Stimulated activated CD4-positive, alpha-beta T cell treated with anti-CD3 and anti-CD28 coated beads, TNF-alpha, amount 100 ng/mL, for 48 hours (primary cell): ENCODE results near the gene MCRIP1.
"Not testable (repeated sequence)": the region's sequence is repeated elsewhere in the genome, so short reads cannot be mapped to it uniquely, and the experiment has no call there.

ENCODE experiments used
- DNase-seq, 3 donors: peaks; one replicate each; pipeline ENCODE4 v3.0.0-alpha.2; 2020; ENCODE audit warnings: low read depth in 3 of 3

Gene MCRIP1

DNA sequence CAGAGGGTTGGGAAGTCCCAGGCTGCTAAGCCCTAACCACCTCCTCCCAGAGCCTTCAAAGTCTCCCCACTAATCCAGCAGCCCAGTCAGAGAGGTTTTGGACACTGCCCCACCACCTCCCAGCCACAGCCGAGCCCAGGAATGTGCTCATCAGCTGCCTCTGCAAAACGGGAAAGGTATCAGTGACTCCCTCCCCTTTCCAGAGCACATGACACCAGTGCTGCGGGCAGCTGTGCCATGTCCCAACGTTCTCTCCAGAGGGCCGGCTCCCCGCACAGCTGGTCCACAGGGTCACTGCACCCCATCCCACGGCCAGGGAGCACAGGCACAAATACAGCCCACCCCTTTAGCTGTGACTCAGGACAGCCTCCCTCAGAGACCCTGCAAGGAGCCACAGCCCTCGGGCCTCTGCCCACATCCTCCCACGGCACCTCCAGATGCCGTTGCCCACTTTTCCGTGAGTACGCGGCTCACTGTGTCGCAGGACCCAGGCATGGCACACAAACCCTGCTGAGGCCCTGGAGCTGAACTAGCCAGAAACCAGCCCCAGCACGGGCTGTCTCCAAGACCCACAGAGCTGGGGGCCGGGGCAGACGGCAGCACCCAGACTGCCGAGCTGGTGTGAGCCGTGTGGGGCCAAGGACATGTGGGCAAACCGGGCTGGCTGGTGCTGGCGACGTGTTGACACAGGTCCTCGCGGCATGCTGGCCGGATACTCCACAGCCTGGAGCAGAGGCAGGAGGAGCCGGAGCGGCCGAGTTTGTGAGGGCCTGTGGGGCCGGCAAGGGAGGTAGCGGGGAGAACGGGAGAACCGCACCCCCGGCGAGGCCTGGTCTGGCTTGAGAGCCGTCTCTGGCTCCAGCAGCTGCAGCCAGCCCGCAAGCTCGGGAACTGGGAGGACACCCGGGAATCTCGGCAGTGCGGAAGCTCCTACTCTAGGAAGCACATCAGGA is 8.0 kb upstream of the MCRIP1 start:
- DNase-seq: no peak

DNA sequence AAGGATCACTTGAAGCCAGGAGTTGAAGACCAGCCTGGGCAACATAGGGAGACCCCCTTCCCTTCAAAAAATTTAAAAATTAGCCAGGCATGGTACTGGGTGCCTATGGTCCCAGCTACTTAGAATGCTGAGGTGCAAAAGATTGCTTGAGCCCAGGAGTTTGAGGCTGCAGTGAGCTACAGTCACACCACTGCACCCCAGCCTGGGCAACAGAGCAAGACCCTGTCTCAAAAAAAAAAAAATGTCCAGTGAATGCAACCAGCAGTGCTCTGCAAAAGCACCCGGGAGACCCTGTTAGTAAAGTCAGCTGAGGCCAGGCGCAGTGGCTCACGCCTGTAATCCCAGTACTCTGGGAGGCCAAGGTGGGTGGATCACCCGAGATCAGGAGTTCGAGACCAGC is 7.0 kb upstream of the MCRIP1 start:
- not testable (repeated sequence) for DNase-seq

DNA sequence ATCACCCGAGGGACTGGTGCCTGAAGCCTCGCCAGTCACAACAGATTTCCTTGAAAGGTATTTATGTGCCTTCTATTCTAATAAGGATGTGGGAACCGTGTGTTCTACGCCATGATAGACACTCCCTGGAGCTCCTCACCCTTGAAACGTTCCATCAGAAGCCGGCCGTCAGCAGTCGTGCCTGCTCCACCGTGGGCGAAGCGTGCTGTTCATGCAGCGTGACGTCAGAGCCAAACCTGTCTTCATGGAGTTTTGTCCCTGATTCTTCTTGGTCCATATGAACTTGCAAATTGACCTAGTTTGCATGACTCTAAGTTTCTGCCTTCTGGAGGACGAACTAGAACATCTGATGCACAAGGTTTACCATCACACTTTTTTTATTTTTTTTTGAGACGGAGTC is 6.2 kb upstream of the MCRIP1 start:
- DNase-seq: no peak

DNA sequence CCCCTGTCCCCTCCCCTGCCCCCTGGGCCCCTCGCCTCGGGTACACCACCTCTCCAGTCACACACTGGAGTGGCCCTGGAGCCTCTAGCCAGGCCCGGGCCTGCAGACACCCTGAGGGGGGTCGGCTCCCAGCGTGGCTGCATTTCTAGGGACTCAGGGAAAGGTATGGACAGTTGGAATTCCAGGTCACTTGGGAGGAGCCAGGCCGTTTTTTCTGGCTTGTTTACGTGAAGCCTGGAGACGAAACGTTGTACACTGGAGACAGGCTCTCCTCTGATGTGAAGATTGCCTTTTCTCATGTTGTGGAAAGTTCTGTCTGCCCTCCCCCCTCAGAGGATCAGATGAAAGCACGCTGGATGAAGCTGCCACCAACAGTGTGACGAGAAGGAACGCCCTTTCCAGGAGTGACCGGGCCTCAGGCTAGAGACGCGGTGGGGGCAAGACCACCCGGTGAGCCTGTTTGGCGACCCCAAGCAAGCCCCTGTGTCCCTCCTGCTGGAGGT is 5.7 kb upstream of the MCRIP1 start:
- no peak for DNase-seq

DNA sequence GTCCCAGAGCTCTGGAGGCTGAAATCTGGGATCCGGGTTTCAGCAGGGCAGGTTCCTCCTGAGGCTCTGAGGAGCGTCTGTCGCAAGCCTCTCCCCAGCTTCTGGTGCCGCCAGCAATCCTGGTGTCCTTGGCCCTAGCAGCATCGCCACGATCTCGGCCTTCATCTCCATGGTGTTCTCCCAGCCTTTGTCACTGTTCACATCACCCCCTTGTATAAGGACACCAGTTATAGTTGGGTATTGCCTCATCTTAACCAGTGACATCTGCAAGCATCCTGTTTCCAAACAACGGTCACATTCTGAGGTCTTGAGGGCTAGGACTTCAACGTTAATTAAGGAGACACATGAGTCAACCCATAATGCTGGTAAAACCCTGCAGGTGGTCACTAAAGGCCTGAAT is 4.5 kb upstream of the MCRIP1 start:
- DNase-seq: no peak

DNA sequence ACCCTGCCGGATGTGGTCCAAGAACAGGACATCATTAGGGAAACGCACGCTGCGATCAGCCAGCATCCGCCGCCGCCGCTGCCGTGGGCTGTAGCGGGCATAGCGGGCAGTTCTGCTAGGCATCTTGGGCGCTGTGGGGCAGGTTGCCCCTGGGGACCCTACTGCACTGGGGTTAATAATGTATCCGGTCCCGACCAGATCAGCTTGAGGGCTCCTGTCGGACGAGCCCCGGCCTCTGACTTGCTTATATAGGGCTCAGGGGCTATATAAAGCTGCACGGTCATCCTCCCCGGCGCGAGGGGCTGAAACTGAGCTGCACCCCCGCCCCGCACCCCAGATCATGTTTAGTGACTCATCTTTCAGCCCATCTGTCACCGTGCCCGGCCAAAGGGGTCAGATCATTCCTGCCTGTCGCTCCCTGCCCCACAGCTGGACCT is 1.8 kb upstream of the MCRIP1 start, which contains the start of gene PPP1R27:
Gene PPP1R27, minus strand, starts transcription at position 220 of the 437 bp plus-strand sequence. Its CDS starts 97 bp downstream, at position 123.
- DNase-seq: no peak

DNA sequence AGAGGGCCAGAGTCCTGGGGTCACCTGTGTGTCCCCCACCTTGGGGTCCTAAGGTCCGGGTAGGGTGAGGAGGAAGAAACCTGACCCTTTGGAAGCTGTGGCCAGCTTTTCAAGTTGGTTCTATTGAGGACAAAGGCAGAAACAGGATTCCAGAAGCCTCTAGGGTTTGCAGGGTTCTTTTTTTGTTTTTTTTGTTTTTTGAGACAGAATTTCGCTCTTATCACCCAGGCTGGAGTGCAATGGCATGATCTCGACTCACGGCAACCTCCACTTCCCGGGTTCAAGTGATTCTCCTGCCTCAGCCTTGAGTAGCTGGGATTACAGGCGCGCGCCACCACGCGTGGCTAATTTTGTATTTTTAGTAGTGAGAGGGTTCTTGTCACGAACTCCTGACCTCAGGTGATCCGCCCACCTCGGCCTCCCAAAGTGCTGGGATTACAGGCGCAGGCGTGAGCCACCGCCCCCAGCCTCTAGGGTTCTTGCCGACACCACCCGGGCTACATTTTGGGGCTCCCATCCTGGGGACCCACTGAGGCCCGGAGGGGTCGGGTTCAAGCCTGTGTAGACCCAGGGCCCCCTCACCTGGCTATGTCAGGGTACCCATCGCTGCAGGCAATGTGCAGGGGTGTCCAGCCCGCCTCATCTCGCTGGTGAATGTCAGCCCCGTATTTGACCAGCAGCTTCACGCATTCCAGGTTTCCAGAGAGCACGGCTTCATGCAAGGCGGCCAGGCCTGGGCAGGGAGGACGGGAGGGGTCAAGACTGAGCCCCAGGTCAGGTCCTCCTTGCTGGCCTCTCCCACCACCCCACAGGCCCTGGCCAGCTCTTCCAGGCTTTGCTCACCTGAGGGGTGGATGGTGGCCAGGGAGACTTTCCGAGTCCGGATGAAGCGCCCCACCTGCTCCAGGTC is 1.1 kb upstream of the MCRIP1 start:
- DNase-seq: no peak

DNA sequence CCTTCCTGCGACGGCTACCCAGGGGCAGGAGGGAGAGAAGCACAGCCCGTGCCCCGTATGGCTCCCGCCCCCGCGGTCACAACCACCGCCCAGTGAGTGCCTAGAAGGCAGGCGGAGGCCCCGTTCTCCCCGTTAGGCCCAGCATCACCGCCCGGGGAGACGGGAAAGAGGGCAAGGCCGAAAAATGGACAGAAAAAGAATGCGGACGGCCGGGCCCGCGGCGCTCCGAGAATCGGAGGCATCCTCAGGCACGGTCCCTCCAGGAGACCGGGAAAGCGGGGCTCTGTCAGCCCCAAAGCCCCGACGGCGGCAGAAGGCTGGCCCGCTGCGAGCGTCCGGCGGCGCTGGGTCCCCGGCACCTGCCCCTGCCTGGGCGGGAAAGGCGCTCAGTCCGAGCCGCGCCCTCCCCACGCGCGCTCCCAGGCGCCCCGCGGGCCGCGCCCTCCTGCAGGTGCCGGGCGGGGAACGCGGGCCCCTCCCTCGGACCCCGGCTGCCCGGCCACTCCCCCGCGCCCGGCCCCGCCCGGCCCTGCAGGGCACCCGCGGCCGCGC is 407 bp downstream of the MCRIP1 start:
- DNase-seq: peak; percentile 24 to 51 (median 35)

DNA sequence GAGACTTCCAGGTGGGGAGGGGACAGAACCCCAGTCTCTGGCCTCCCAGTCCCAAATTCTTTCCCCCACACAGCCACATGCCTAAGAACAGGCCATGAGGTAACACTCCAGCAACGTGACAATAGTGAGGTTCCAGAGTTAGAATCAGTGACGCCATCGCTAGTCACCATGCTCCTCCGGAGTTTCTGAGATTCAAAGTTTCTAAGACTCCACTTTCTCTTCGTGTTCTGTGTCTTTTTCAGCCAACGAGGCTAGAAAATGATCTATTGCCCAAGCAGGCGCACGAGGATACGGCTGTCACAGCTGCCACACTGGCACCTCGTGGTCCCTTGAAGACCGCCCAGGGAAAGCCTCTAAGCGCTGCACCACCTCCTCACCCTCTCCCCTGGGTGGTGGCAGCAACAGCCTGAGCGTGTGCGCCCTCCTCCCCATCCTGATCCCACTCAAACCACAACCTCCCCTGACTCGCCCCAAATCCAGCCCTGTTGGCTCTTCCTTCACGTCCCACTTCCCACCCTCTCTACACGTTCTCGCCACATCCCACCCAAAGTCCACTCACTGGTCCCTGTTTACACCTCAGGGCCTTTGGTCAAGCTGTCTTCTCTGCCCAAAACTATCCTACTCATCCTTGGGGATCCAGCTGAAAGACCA is 1.0 kb downstream of the MCRIP1 start:
- peak; percentile 20 to 44 (median 41) for DNase-seq

DNA sequence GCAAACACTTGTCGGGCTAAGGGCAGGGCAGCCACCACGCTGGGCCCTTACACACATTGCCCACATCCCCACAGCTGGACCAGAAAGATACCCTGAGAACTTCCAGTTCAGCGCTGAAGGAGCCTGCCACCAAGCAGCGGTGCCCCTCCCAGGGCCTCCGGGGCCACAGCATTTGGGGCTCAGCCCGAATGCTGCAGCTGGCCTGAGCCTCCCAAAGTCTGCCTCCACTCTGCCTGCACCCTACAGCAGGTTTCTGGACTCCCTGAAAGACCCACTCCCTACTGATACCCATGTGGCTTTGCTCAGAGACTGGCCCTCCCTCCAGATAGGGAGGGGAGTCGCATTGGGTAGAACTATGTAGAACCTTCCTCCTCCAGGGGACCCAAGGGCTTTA is 1.5 kb downstream of the MCRIP1 start:
- peak in 1 of 3 donors; percentile 14 for DNase-seq

DNA sequence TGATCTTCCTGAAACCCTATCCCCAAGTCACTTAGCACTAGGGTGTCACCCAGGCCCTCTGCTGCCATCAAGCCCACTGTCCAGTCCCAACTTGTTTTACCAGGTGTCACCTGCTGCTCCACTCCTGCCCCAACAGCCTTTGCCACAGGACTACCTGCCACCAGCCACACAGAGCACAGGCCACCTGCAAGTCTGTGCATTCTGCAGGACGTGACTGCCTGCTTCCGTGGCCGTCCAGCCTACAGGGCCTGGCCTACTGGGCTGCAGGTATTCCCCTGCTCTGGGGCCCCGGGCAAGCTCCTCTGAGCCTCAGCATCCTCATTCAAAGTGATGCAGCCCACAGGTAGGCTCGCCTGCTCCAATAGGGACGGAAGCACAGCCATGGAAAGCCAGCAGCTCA is 3.2 kb downstream of the MCRIP1 start:
- no peak for DNase-seq

DNA sequence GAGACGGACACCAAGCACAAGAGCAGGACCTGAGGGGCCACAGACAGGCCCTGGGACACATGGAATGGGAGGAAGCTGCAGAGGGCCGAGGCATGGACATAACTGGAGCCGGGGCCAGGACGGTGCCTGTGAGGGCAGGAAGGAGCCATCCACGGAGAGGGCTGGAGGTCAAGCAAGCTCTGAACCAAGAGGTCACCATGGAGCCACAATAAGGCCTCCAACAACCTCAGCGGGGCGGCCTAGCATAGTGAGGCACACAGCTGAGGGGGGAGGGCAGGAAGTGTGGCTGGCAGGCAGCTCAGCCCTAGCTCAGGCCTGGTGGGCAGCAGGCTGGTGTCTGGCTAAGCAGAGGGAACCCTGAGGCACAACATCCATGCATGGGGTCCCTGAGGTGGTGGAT is 4.4 kb downstream of the MCRIP1 start:
- DNase-seq: no peak

DNA sequence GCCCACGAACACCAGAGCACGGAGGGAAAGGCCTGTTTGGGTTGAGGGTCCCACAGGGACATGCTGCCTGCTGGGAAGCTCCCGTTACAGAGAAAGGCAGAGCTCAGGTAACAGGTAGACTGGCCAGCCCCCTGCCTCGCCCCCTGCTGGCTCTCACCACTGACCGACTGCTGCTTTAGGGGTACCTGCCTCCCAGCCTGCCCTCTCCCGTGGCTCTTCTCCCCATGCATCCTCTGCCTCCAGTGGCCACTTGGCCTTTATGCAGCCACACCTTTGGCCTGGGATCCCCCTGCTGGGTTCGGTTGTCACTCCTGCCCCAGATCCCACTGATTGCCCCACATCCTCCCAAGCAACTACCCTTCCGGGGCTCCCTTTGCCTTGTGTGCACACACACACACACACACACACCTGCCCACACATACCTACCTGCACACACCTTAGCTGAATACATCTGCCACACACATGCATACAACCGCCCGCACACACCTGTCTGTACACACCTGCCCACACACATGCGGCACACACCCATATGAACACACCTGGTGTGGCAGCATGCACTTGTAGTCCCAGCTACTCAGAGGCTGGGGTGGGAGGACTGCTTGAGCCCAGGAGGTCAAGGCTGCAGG is 7.1 kb downstream of the MCRIP1 start:
- DNase-seq: no peak

DNA sequence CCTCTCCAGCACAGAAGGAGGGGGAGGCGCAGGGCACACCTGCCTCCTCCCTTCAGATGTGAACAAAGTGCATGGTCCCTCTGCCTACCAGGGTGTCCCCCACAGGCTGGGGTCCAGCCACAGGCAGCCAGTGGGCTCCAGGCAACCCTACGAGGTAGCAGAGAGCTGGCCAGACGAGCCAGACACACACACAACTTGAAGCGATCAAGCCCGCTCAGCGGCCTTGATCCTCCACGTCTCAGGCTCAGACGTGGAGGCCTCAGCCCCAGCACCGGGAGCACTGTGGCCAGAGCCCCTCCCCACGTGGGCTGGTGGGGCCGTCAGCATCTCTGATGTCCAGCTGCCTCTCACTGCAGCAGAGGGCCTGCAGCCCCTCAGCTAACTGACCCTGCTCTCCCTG is 8.5 kb downstream of the MCRIP1 start:
- no peak for DNase-seq

DNA sequence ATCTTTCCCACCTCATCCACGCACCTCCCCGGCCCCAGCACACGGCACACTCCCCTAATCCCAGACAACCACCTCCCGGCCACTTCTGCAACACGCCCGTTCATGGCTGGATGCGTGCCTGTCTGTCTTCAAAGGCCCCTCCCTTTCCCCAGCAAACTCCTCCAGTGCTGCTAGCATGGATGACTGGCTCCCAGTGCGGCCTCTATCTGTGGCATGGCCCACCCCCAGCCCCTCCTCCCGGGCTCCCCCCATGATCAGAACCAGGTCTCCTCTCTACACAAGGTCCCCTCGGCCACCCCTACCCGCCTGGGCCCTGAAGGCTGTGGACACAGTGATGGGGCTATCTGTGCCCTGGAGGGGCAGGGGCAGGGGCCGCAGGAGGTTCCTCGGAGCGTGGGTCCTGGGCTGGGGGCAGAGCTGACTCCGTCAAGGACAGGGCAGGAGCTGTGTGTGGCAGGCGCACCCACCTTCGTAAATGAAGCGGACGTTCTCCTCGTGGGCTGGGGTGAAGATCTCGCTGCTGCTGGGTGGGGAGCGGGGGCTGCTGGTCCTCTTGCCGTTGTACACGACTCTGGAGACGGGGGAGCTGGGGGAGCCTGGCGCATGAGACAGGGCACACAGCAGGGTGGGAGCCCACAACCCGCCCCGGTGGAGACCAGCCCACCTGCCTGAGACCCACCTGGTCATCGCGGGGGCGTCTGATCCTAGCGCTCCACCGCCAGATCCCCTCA is 9.1 kb downstream of the MCRIP1 start:
- no peak for DNase-seq

DNA sequence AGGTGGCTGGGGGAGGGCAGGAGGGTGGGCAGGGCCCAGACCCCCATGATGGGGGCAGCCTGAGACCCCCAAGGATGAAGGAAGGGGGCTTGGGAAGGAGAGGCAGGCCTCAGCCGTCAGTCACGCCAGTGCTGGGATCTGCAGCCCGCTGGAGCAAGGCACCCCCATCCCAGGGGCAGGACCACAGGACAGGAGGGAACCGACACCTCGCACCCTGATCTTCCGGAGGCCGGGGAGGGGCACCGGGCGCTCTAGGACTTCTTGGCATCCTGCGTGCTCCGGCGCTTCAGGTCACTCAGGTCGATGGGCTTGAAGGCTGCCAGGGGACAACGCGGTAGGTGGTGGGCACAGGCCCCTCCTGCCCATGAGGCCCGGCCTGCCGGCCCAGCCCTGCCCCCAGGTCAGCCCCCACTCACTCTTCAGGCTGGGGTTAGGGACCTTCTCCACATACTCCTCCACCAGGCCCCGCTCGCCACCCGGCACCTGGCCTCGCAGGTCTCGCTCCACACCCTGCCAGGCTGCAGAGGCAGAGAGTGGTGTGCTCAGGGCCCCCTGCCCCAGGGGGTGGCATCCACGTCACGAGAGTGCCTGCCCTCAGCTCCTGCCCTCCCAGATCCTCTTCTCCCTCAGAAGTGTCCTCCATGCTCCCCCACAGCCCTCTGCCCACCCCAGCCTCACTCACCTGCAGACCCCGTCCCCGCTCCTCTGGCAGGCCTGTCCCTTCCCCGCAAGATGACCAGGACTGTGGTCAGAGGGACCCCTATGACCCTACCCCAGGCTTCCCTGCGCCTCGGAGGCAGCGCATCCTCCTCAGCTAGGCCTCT is 9.9 kb downstream of the MCRIP1 start:
- no peak for DNase-seq

DNA sequence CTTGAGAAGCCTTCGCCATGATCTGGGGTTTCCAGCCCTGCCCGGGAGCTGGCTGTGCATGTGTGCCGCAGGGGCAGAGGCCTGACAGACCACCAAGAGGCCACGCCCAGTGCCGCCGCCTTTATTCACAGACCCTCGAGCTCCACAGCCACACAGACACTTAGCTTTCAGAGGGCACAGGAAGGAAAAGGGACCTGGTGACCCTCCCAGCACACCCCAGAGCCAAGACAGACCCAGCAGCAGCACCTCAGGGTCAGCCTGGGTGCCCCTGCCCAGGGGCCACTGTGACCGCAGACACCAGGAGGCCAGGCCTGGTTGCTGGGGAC is 10.8 kb downstream of the MCRIP1 start:
- no peak for DNase-seq

DNA sequence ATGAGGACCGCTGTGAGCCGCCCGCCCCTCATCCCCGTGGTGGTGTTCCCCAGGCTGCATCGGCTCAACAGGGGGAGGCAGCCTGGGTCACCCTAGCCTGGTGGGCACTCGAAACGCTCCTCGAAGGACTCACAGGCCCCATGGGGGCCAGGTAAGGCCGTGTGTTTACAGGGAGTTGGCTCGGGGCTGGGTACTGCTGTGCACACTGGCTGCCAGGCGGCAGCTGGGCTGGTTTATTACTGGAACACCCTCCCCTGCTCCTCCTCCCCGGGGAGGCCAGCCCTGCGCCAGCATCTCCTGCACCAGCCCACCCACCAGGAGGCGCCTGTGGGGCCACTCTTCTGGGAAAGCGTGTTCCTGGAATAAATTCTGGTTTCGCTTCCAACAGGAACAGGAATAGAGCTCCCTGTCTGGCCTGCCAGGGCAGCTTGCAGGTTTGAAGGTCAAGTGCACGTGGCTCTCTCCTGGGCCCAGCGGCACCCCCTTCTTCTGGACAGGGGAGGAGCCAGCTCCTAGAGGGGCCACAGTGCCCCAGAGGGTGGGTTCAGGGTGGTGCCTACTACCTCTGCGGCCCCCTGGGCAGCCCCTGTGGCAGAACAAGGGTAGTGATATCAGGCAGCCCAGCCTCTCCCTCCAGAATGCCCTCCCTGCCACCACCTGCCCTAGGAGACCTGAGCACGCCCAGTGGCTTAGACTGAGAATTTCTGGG is 11.3 kb downstream of the MCRIP1 start:
- no peak for DNase-seq

DNA sequence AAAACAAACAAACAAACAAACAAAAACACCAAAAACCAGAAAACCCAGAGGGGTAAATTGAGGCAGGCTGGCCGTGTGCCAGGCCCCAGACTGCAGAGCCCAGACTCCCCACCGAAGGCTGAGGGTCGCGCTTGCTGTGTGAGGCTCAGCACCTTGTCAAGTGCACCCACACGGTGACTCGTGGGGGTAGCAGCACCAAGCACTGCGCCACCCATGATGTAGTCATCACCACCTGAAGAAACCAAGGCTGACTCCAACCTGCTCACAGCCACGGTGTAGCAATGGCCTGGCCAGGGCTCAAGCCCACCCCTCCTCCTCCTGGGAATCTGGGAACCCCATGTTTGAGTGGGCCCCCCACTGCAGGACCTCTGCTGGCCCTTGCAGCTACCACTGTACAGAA is 11.9 kb downstream of the MCRIP1 start:
- no peak for DNase-seq
